ENCODE measurements around the gene DSCAML1. TPM values are rescaled to one million over a fixed set of nuclear protein-coding genes. Genes with fewer than 3 reads are reported as not detected.

DSCAML1 gene
- total RNA-seq, 1 donor from 2014 or later = 0.95 TPM

GRCh38 chr11:117818041-117818873 is 21.2 kb upstream of the DSCAML1 start:
- no peaks in the 10 kb centered on the region for H3K36me3 ChIP-seq
- H3K9me3 ChIP-seq = no peaks in the 10 kb centered on the region
- H3K4me3 ChIP-seq = no peak overlapping the region
- peak in 1 of 2 donors; percentile 8 for ATAC-seq
- no peak overlapping the region for H3K27ac ChIP-seq
- H3K4me1 ChIP-seq = peaks cover 62% of the 10 kb centered on the region
- DNase-seq = peak; percentile 17
- H3K27me3 ChIP-seq (ENCODE audit: low read depth) = no peaks in the 10 kb centered on the region
- intact Hi-C loops (cut with DNase I) = no loop called here
- TF ChIP-seq CTCF (IDR thresholded peaks at IDR 0.05) = peak; percentile 37

- peak; percentile 73 to 81 for ATAC-seq
- no peaks in the 10 kb centered on the region for H3K27me3 ChIP-seq (ENCODE audit: low read depth)
- DNase-seq = peak; percentile 83
- H3K36me3 ChIP-seq = no peaks in the 10 kb centered on the region
- H3K4me1 ChIP-seq = peaks cover 55% of the 10 kb centered on the region
- intact Hi-C loops (cut with DNase I) = no loop called here
- no peak overlapping the region for H3K4me3 ChIP-seq
- H3K27ac ChIP-seq = peak overlapping the region; percentile 71
- H3K9me3 ChIP-seq = no peaks in the 10 kb centered on the region
- TF ChIP-seq CTCF (IDR thresholded peaks at IDR 0.05) = peak; percentile 100
Measured at GRCh38 chr11:117817368-117818040, 20.5 kb upstream of the DSCAML1 start.

GRCh38 chr11:117816846-117817367 is 19.9 kb upstream of the DSCAML1 start:
- no peaks in the 10 kb centered on the region for H3K36me3 ChIP-seq
- no peak for TF ChIP-seq CTCF (IDR thresholded peaks at IDR 0.05)
- no peak overlapping the region for H3K4me3 ChIP-seq
- ATAC-seq = peak in 1 of 2 donors; percentile 5
- no peaks in the 10 kb centered on the region for H3K27me3 ChIP-seq (ENCODE audit: low read depth)
- peak overlapping the region; percentile 71 for H3K27ac ChIP-seq
- no peaks in the 10 kb centered on the region for H3K9me3 ChIP-seq
- peak; percentile 39 for DNase-seq
- intact Hi-C loops (cut with DNase I) = no loop called here
- peaks cover 52% of the 10 kb centered on the region for H3K4me1 ChIP-seq

GRCh38 chr11:117816151-117816741 is 19.2 kb upstream of the DSCAML1 start:
- DNase-seq = no peak
- no peaks in the 10 kb centered on the region for H3K9me3 ChIP-seq
- ATAC-seq = peak in 1 of 2 donors; percentile 2
- H3K4me1 ChIP-seq = peaks cover 52% of the 10 kb centered on the region
- no peak overlapping the region for H3K4me3 ChIP-seq
- H3K27me3 ChIP-seq (ENCODE audit: low read depth) = no peaks in the 10 kb centered on the region
- H3K36me3 ChIP-seq = no peaks in the 10 kb centered on the region
- TF ChIP-seq CTCF (IDR thresholded peaks at IDR 0.05) = no peak
- H3K27ac ChIP-seq = peak overlapping the region; percentile 71
- intact Hi-C loops (cut with DNase I) = no loop called here

GRCh38 chr11:117815262-117815803 is 18.3 kb upstream of the DSCAML1 start:
- intact Hi-C loops (cut with DNase I) = no loop called here
- peak overlapping the region; percentile 71 for H3K27ac ChIP-seq

More at GRCh38 chr11:117815262-117815803, 18.3 kb upstream of the DSCAML1 start:
- Histone ChIP-seq H3K36me3 (no peaks in the 10 kb centered on the region), H3K4me3 (no peak overlapping the region), H3K27me3 (ENCODE audit: low read depth) (no peaks in the 10 kb centered on the region), H3K4me1 (peaks cover 52% of the 10 kb centered on the region), H3K9me3 (no peaks in the 10 kb centered on the region)
- TF ChIP-seq CTCF (IDR thresholded peaks at IDR 0.05) = no peak
- ATAC-seq (peak; percentile 52 to 68), DNase-seq (peak; percentile 76)

All from lower lobe of right lung (tissue), 2 donors.